ENCODE measurements around the gene LIN28A.

DNA sequence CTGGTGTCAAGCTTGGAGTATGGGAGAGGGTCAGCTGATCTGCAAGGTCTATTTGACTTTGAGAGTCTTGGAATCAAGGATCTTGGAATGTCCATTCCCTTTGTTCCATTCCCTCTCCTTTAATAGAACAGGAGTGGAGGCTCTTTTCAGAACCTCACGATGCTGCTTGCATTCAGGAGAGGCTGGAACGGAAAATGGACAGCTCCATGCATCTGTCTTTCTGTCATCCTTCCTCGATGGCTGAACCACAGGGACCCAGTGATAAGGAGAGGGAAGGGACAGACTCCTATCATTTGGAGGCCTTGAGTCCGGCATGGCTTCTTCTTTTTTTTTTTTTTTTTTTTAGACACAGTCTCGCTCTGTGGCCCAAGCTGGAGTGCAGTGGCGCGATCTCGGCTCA is 14.9 kb upstream of the LIN28A start:
- TF ChIP-seq, protein P1, sequence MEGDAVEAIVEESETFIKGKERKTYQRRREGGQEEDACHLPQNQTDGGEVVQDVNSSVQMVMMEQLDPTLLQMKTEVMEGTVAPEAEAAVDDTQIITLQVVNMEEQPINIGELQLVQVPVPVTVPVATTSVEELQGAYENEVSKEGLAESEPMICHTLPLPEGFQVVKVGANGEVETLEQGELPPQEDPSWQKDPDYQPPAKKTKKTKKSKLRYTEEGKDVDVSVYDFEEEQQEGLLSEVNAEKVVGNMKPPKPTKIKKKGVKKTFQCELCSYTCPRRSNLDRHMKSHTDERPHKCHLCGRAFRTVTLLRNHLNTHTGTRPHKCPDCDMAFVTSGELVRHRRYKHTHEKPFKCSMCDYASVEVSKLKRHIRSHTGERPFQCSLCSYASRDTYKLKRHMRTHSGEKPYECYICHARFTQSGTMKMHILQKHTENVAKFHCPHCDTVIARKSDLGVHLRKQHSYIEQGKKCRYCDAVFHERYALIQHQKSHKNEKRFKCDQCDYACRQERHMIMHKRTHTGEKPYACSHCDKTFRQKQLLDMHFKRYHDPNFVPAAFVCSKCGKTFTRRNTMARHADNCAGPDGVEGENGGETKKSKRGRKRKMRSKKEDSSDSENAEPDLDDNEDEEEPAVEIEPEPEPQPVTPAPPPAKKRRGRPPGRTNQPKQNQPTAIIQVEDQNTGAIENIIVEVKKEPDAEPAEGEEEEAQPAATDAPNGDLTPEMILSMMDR (IDR thresholded peaks at IDR 0.05) = no peak
- no peak for TF ChIP-seq POLR2A (IDR thresholded peaks at IDR 0.05)

Data from adrenal gland (tissue), 5 donors.